ENCODE data around the gene NAGS.

- TF ChIP-seq JUNB (IDR thresholded peaks at IDR 0.05; ENCODE audit: unreplicated experiment) (no peak), CTCF (conservative IDR thresholded peaks at IDR 0.05; ENCODE audit: low read depth in 2 of 2) (no peak)
Observed at GRCh38 chr17:43962479-43962878, 41.9 kb upstream of the NAGS start.
